Measurements from ENCODE around the gene NPAS3.

DNA sequence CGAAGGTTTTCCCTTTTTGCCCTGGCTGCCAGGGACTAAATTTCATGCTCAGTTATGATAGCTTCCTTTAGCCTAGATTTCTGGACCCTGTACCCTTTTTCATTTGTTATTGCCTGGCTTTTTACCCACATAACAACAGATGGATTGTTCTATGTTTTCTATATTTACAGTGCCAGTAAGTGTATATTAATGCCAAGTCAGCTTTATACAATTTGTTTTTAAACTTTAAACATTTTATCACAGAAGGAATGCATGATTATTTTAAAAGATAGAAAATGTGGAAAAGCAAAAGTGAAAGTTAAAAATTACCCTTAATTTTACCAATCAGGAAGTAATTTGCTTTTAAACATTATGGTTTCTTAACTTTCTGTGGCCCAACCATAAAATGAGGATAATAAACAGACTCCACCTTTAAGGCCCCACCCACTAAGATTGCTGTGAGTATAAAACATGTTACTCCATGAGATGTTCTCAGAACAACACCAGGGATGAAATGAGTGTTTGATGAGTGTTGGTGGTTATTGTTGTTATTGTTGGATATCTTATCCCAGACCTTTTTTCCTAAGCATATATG lies 515.4 kb downstream of the NPAS3 start:
- TF ChIP-seq, protein P1, sequence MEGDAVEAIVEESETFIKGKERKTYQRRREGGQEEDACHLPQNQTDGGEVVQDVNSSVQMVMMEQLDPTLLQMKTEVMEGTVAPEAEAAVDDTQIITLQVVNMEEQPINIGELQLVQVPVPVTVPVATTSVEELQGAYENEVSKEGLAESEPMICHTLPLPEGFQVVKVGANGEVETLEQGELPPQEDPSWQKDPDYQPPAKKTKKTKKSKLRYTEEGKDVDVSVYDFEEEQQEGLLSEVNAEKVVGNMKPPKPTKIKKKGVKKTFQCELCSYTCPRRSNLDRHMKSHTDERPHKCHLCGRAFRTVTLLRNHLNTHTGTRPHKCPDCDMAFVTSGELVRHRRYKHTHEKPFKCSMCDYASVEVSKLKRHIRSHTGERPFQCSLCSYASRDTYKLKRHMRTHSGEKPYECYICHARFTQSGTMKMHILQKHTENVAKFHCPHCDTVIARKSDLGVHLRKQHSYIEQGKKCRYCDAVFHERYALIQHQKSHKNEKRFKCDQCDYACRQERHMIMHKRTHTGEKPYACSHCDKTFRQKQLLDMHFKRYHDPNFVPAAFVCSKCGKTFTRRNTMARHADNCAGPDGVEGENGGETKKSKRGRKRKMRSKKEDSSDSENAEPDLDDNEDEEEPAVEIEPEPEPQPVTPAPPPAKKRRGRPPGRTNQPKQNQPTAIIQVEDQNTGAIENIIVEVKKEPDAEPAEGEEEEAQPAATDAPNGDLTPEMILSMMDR (IDR thresholded peaks at IDR 0.05; ENCODE audit: low read depth, low read length, missing input control), result no peak
- TF ChIP-seq SP1 (IDR thresholded peaks at IDR 0.05) (no peak), JUND (IDR thresholded peaks at IDR 0.05) (no peak), RXRA (IDR thresholded peaks at IDR 0.05) (no peak), YY1 (IDR thresholded peaks at IDR 0.05) (no peak), NR2F2 (IDR thresholded peaks at IDR 0.05) (no peak), RAD21 (IDR thresholded peaks at IDR 0.05) (no peak), TAF1 (conservative IDR thresholded peaks at IDR 0.05) (no peak), EGR1 (IDR thresholded peaks at IDR 0.05; ENCODE audit: low read depth in 2 of 2) (no peak), GABPA (IDR thresholded peaks at IDR 0.05 in 1 of 2, conservative IDR thresholded peaks at IDR 0.05 in 1 of 2) (no peak)
- TF ChIP-seq, protein P2, sequence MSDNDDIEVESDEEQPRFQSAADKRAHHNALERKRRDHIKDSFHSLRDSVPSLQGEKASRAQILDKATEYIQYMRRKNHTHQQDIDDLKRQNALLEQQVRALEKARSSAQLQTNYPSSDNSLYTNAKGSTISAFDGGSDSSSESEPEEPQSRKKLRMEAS (IDR thresholded peaks at IDR 0.05), result no peak
- TF ChIP-seq, protein P3, sequence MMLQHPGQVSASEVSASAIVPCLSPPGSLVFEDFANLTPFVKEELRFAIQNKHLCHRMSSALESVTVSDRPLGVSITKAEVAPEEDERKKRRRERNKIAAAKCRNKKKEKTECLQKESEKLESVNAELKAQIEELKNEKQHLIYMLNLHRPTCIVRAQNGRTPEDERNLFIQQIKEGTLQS (IDR thresholded peaks at IDR 0.05), result no peak
- TF ChIP-seq, protein P4, sequence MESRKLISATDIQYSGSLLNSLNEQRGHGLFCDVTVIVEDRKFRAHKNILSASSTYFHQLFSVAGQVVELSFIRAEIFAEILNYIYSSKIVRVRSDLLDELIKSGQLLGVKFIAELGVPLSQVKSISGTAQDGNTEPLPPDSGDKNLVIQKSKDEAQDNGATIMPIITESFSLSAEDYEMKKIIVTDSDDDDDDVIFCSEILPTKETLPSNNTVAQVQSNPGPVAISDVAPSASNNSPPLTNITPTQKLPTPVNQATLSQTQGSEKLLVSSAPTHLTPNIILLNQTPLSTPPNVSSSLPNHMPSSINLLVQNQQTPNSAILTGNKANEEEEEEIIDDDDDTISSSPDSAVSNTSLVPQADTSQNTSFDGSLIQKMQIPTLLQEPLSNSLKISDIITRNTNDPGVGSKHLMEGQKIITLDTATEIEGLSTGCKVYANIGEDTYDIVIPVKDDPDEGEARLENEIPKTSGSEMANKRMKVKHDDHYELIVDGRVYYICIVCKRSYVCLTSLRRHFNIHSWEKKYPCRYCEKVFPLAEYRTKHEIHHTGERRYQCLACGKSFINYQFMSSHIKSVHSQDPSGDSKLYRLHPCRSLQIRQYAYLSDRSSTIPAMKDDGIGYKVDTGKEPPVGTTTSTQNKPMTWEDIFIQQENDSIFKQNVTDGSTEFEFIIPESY (IDR thresholded peaks at IDR 0.05), result no peak
- TF ChIP-seq, protein P5, sequence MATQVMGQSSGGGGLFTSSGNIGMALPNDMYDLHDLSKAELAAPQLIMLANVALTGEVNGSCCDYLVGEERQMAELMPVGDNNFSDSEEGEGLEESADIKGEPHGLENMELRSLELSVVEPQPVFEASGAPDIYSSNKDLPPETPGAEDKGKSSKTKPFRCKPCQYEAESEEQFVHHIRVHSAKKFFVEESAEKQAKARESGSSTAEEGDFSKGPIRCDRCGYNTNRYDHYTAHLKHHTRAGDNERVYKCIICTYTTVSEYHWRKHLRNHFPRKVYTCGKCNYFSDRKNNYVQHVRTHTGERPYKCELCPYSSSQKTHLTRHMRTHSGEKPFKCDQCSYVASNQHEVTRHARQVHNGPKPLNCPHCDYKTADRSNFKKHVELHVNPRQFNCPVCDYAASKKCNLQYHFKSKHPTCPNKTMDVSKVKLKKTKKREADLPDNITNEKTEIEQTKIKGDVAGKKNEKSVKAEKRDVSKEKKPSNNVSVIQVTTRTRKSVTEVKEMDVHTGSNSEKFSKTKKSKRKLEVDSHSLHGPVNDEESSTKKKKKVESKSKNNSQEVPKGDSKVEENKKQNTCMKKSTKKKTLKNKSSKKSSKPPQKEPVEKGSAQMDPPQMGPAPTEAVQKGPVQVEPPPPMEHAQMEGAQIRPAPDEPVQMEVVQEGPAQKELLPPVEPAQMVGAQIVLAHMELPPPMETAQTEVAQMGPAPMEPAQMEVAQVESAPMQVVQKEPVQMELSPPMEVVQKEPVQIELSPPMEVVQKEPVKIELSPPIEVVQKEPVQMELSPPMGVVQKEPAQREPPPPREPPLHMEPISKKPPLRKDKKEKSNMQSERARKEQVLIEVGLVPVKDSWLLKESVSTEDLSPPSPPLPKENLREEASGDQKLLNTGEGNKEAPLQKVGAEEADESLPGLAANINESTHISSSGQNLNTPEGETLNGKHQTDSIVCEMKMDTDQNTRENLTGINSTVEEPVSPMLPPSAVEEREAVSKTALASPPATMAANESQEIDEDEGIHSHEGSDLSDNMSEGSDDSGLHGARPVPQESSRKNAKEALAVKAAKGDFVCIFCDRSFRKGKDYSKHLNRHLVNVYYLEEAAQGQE (IDR thresholded peaks at IDR 0.05), result no peak

All from liver (tissue), 3 donors.